WTC11 (cell line): ENCODE measurements around the gene CHEK2.

Experiments used
- CTCF ChIP-seq: fragments of 200-600 bp; IDR thresholded peaks from 2 replicates; pipeline ENCODE4 v1.8.0; 2022; ENCODE audit warnings: antibody characterized with exemption
- SP1 ChIP-seq: sonication (generic); formaldehyde crosslinking; conservative IDR thresholded peaks from 2 replicates; pipeline ENCODE4 v1.8.1; 2022; ENCODE audit warnings: missing genetic modification reagents
- TF ChIP-seq, protein P1 (sequence below): sonication (generic); formaldehyde crosslinking; conservative IDR thresholded peaks from 2 replicates; pipeline ENCODE4 v1.8.1; 2022; ENCODE audit warnings: mild to moderate bottlenecking, missing genetic modification reagents
- TF ChIP-seq, protein P2 (sequence below): sonication (generic); formaldehyde crosslinking; IDR thresholded peaks from 2 replicates; pipeline ENCODE4 v1.8.0; 2022; ENCODE audit warnings: missing genetic modification reagents

- TF ChIP-seq CTCF (no peak), SP1 (CRISPR knock-in tag) (no peak)
- TF ChIP-seq, protein P1, sequence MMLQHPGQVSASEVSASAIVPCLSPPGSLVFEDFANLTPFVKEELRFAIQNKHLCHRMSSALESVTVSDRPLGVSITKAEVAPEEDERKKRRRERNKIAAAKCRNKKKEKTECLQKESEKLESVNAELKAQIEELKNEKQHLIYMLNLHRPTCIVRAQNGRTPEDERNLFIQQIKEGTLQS (CRISPR knock-in tag): no peak
- TF ChIP-seq, protein P2, sequence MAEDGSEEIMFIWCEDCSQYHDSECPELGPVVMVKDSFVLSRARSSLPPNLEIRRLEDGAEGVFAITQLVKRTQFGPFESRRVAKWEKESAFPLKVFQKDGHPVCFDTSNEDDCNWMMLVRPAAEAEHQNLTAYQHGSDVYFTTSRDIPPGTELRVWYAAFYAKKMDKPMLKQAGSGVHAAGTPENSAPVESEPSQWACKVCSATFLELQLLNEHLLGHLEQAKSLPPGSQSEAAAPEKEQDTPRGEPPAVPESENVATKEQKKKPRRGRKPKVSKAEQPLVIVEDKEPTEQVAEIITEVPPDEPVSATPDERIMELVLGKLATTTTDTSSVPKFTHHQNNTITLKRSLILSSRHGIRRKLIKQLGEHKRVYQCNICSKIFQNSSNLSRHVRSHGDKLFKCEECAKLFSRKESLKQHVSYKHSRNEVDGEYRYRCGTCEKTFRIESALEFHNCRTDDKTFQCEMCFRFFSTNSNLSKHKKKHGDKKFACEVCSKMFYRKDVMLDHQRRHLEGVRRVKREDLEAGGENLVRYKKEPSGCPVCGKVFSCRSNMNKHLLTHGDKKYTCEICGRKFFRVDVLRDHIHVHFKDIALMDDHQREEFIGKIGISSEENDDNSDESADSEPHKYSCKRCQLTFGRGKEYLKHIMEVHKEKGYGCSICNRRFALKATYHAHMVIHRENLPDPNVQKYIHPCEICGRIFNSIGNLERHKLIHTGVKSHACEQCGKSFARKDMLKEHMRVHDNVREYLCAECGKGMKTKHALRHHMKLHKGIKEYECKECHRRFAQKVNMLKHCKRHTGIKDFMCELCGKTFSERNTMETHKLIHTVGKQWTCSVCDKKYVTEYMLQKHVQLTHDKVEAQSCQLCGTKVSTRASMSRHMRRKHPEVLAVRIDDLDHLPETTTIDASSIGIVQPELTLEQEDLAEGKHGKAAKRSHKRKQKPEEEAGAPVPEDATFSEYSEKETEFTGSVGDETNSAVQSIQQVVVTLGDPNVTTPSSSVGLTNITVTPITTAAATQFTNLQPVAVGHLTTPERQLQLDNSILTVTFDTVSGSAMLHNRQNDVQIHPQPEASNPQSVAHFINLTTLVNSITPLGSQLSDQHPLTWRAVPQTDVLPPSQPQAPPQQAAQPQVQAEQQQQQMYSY (CRISPR knock-in tag): no peak
Measured at GRCh38 chr22:28750471-28750881, 8.9 kb upstream of the CHEK2 start.
